HCT116 (cell line): ENCODE results near the gene SLC25A6.

Source experiments
- CTCF ChIP-seq, 3 experiments: fragments of 200-600 bp in 1 of 3; sonication (generic) in 1 of 3; IDR thresholded peaks in 2 of 3; conservative IDR thresholded peaks in 1 of 3; 2 replicates each; pipeline ENCODE4 v1.5.1; 2012 to 2017; ENCODE audit warnings: low read depth in 2 of 3, low read length in 2 of 3, antibody characterized with exemption in 1 of 3, borderline replicate concordance in 1 of 3, control low read depth in 1 of 3, mild to moderate bottlenecking in 1 of 3, mixed read lengths in 1 of 3, mixed run types in 1 of 3, moderate library complexity in 1 of 3; ENCODE audit not compliant: insufficient read depth in 1 of 3
- FOSL1 ChIP-seq: IDR thresholded peaks from 2 replicates; pipeline ENCODE4 v1.6.1; 2012; ENCODE audit warnings: low read depth
- MAX ChIP-seq: IDR thresholded peaks from 2 replicates; pipeline ENCODE4 v1.6.1; 2012
- POLR2A ChIP-seq: IDR thresholded peaks from 2 replicates; pipeline ENCODE4 v1.7.0; 2011; ENCODE audit warnings: borderline replicate concordance; ENCODE audit not compliant: insufficient read depth, insufficient read length; ENCODE audit errors: extremely low read depth
- ZNF274 ChIP-seq: fragments of 200-500 bp; sonication (Bioruptor generic); IDR thresholded peaks from 2 replicates; pipeline ENCODE4 v1.6.1; 2014; ENCODE audit warnings: mild to moderate bottlenecking, low read depth, low read length, inconsistent platforms

- TF ChIP-seq CTCF (IDR thresholded peaks at IDR 0.05 in 2 of 3, conservative IDR thresholded peaks at IDR 0.05 in 1 of 3; ENCODE audit: borderline replicate concordance in 1 of 3, insufficient read depth in 1 of 3, low read depth in 2 of 3, low read length in 2 of 3) (no peak), ZNF274 (no peak), MAX (no peak), FOSL1 (no peak), POLR2A (no peak)
These were observed 30.0 kb downstream of the SLC25A6 start for GRCh38 chrX:1361910-1362309.
